GM21737 (cell line): ENCODE measurements around the gene PPP6R1.

ENCODE experiments used
- ATAC-seq: cut with Tn5 transposase; IDR thresholded peaks from one replicate; pipeline ENCODE4 v1.9.1; 2021; ENCODE audit warnings: mild to moderate bottlenecking, moderate library complexity; ENCODE audit not compliant: unreplicated experiment

PPP6R1 gene

DNA sequence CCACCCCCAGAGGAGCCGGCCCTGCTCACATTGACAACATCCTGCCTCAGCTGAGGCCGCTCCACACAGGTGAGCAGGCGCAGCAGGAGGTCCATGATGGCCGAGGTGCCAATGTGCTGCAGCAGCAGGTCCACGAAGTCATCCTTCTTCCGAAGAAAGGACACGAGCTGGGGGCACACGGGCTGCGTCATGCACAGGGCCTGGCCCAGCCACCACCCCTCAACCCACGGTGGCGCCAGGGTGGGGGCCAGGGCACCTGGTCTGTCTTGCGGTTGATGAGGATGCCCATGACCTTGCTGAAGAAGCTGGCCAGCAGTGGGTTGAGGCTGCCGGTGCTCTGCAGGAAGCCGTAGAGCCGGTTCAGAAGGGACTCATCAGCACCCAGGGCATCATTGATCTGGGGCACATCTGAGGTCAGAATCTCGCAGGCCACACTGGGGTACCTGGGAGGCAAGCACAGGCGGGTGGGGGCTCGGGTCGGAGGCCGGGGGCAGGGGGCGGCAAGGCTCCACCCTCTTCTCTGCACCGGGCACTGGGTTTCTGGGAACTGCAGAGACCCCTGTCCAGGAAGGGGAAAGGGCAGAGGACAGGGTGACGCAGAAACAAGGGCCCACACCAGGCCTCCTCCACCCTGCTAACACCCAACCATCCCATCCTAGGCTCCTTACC is 13.4 kb downstream of the PPP6R1 start:
- no peak for ATAC-seq

DNA sequence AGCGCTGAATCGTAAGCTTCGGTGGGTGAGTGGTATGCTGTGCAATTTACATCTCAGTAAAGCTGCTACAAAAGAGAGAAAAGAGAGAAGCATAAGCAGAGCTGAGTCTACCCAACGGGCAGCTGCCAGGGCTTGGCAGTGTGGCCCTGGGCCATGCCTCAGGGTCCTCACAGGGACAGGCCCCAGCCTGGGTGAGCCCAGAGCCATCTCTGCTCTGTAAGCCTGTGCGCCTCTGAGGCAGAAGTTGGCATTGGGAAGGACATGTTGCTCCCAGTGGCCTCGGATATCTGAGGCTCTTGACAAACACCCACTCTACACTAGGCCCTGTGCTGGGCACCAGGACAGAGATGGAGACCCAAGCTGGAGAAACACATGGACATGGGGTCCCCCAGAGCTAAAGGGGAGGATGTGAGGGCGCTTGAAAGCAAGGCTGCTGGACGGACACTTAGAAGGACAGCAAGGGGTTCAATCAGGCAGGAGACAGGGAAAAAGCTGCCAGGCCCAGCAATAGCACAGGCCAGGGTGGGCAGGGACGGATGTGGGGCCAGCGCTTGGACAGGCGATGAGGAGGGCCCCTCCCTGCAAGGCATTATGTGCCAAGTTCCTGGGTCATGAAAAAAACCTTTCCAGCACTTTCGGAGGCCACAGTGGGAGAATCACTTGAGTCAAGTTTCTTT is 14.7 kb downstream of the PPP6R1 start:
- no peak for ATAC-seq

GRCh38 chr19:55242517-55242916 is 16.3 kb downstream of the PPP6R1 start:
- no peak for ATAC-seq

DNA sequence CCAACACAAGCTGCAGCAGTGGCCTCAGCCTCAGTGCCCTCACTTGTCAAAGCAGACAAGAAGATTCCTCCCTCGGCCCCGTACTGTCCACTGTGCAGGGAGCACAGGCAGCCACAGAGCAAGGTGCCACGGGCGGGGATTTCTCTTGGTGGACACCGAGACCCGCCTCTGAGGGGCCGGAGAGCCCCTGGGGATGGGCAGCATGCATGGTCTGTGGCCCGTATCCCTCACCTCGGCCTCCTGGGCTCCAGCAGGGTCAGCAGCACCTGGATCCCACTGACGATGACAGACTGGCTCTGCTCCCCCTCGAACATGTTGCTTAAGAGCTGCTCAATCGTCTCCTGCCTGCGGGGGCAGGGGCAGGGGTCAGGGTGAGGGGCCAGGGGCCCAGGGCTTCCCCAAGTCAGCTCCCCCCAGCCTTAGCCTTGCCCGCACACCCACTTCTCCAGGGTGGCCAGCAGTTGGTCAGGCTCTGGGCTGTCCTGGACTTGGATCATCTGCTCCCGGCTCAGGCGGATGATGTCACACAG is 16.8 kb downstream of the PPP6R1 start:
- no peak for ATAC-seq

DNA sequence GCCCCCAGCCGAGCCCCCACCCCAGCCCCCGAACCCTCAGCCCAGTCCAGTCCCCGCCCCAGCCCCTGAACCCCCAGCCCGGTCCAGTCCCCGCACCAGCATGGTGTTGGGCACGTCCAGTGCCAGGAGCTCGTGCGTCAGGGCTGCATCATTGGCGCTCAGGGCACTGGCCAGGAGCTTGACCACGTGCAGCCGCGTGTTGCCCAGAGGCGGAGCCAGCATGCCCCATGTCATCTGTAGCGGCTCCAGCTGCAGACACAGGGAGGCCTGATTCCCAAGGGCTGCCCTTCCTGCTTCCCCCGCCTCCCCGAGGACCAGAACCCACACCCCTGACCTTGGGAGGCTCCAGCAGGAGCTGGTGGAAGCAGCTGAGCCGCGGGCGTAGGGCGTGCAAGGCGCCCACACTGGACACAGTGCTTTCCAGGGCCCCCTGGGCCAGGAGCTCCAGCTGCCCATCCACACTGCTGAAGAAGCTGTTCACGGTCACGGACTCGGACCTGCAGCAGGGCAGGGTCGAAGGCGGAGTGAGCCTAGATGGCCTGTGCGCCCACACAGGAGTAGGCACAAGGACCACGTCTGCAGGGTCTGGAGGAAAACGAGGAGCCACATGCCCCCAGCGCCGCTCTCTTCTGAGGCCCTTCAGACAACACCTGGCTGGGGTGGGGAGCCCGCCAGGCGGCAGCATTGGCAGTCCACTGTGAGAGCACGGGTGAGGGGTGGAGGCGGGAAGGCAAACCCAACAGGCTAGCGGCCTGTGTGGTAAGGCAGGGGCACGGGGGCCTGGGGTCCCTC is 17.5 kb downstream of the PPP6R1 start:
- ATAC-seq = no peak

- ATAC-seq = no peak
These were observed 18.1 kb downstream of the PPP6R1 start for GRCh38 chr19:55240713-55241020.

GRCh38 chr19:55239004-55239403 is 19.8 kb downstream of the PPP6R1 start:
- ATAC-seq = no peak

- ATAC-seq = no peak
These were observed 20.8 kb downstream of the PPP6R1 start for GRCh38 chr19:55238030-55238429.

GRCh38 chr19:55232986-55233385 is 25.8 kb downstream of the PPP6R1 start:
- ATAC-seq = no peak

- no peak for ATAC-seq
These were observed 26.6 kb downstream of the PPP6R1 start for GRCh38 chr19:55232286-55232602.

GRCh38 chr19:55231391-55232285 is 27.2 kb downstream of the PPP6R1 start:
- ATAC-seq = no peak

GRCh38 chr19:55230780-55231179 is 28.0 kb downstream of the PPP6R1 start:
- no peak for ATAC-seq

GRCh38 chr19:55230329-55230728 is 28.5 kb downstream of the PPP6R1 start:
- no peak for ATAC-seq

- no peak for ATAC-seq
These were observed 29.0 kb downstream of the PPP6R1 start for GRCh38 chr19:55229789-55230182.

DNA sequence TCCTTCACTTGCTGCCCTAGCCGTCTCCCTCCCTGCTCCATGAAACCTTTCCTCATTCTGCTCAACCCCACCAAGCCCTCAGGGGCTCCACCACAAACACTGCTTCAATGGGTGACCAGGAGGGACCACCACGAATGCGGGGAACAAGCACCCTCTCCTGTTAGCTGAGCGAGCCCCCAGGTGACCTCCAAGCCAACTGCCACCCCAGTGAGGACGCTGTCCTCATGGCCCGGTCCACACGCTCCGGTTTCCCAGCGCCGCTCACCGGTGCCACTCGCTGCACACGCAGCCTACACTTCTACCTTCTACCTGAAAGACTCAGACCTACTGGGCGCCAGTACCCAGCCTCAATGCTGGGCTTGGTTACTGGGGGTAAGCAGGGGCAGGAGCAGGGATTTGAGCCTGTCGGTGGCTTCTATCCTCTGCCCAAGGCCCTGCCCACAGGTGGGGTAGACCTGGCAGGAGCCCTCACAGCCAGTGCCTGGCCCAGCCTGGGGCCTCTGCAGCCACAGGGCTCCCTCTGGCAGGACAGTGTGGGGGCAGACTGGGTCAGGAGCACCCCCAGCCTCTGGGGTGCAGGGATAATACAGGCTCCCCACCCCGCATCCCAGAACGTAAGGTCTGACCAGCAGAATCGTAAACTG is 29.6 kb downstream of the PPP6R1 start:
- ATAC-seq = no peak

DNA sequence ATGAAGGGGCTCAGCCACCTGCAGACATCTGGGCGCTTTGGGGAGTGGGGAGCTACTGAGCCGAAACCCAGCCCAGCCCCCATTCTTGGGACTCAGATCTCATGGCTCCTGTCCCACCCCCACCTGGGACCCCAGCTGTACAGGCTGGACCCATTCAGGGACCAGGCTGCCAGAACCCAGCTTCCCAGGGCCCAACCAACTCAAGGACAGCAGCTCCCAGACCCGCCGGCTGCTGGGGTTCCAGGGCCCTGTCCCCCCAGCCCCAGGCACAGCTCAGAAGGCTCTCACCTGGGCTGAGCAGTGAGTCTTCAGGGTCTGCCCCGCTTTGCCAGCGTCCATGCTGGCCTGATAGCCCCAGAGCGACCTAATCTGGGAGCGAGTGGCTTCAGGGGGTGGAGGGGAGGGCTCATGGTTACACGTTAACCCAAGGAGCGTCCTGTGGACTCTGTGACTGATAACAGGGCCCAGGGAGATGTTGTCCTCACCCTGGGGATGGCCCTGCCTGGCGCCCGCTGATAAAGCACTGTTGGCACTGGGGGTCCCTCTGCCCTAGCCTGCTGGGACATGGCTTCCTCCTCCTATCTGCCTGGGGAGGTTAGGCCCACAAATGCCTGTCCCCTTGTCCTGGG is 30.3 kb downstream of the PPP6R1 start, which contains the start of gene TMEM86B:
Gene TMEM86B, minus strand, starts transcription at position 361 of the 629 bp plus-strand sequence. Its CDS starts 22 bp downstream, at position 339.
- ATAC-seq = no peak

DNA sequence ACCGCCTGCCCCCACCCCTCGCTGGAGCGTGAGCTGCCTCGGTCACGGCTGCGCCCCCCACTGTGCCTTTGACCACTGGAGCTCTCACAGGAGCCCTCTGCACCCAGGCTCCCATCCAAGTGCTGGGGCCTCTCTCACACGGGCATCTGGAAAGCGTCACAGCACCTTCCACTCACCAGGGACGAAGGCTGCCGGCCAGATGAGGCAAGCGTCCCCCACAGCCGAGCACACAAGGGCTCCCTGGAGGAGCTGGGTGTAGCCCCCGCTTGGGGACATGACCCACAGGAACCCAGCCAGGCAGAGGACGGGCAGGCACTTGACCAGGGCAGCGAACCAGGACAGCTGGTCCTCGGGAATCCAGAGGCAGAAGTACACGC is 30.8 kb downstream of the PPP6R1 start:
- no peak for ATAC-seq

DNA sequence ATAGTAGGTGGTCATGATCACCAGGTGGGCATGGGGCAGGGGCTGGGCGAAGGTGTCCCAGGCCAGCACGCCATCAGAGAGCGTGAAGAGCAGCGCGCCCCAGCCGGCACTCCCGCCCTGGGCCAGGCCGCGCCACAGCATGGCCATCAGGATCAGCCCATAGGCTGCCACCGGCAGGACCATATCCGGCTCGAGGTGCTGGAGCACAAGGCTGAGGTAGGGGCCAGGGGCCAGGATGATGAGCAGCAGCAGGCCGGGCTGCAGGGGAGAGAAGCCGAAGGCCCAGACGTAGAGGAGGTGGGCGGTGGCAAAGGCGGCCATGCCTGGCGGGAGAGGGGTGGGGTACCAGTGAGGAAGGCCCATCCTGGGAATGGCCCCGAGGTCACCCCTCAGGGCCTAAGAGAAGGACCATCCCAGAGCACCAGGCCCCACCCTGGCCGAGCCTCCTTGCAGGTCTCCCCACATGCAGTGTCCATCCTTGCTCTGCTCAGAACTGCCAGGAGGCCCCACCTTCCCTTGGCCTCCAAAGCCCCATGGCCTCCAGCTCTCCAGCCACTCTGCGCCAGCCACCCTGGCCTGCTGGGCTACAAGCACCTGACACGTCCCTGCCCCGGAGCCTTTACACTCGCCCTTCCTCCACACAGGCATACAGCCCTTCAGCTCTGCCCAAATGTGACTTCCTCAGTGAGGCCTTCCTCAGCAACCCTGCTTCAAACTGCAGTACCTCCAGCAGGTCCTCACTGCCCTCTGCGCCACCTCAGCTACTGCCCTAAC is 31.4 kb downstream of the PPP6R1 start:
- no peak for ATAC-seq

- no peak for ATAC-seq
These were observed 32.0 kb downstream of the PPP6R1 start for GRCh38 chr19:55226788-55227187.
